A673 (cell line): Measurements from ENCODE around the gene BRSK1. TPM values are rescaled to one million over a fixed set of nuclear protein-coding genes. Genes with fewer than 3 reads are reported as not detected.

Experiments
- BruUV-seq: library from RNA; stranded (reverse); fragments of 400-500 nt; replicated peaks from 2 replicates; lab custom pipeline; 2021; lab: Mats Ljungman, UMichigan
- CTCF ChIA-PET: fragments of 300-600 bp; sonication (Branson Sonifier 250); formaldehyde crosslinking; loops from one replicate; lab custom pipeline; 2022; ENCODE audit warnings: antibody characterized with exemption; lab: Charles Lee
- POLR2A ChIA-PET: fragments of 300-600 bp; sonication (Branson Sonifier 250); formaldehyde crosslinking; loops from one replicate; lab custom pipeline; 2022; ENCODE audit warnings: antibody characterized with exemption; ENCODE audit not compliant: low non-redundant PET; lab: Charles Lee
- DNase-seq: peaks from one replicate; pipeline ENCODE4 v3.0.0-alpha.2; 2015; ENCODE audit warnings: low spot score
- H3K27ac ChIP-seq: fragments of 200-600 bp; sonication (generic); 2 replicates; pipeline ENCODE4 v1.5.1; 2016; ENCODE audit warnings: mixed run types, low read depth, mild to moderate bottlenecking, mixed read lengths, antibody characterized with exemption, low read length; ENCODE audit not compliant: poor library complexity, severe bottlenecking
- H3K27me3 ChIP-seq: fragments of 200-600 bp; sonication (generic); replicated peaks from 2 replicates; pipeline ENCODE4 v1.6.1; 2017; ENCODE audit warnings: mixed run types, low read depth, mild to moderate bottlenecking, mixed read lengths, antibody characterized with exemption, low read length; ENCODE audit not compliant: insufficient read depth, poor library complexity
- H3K36me3 ChIP-seq: fragments of 200-600 bp; sonication (generic); 2 replicates; pipeline ENCODE4 v1.6.1; 2016; ENCODE audit warnings: mixed run types, mild to moderate bottlenecking, mixed read lengths, antibody characterized with exemption, low read length; ENCODE audit not compliant: insufficient read depth, poor library complexity, severe bottlenecking
- H3K4me1 ChIP-seq: fragments of 200-600 bp; sonication (generic); 2 replicates; pipeline ENCODE4 v1.6.1; 2017; ENCODE audit warnings: mixed run types, mild to moderate bottlenecking, mixed read lengths, antibody characterized with exemption, low read length; ENCODE audit not compliant: insufficient read depth, poor library complexity, severe bottlenecking
- H3K4me3 ChIP-seq: fragments of 200-600 bp; sonication (generic); 2 replicates; pipeline ENCODE4 v1.5.1; 2016; ENCODE audit warnings: low read depth, mixed run types, mild to moderate bottlenecking, mixed read lengths, low read length; ENCODE audit not compliant: poor library complexity, severe bottlenecking
- H3K9me3 ChIP-seq: fragments of 200-600 bp; sonication (generic); 2 replicates; pipeline ENCODE4 v1.6.1; 2016; ENCODE audit warnings: mixed run types, low read depth, mild to moderate bottlenecking, mixed read lengths, antibody characterized with exemption, low read length; ENCODE audit not compliant: poor library complexity, severe bottlenecking
- EZH2 ChIP-seq: fragments of 200-600 bp; sonication (generic); IDR thresholded peaks from 2 replicates; pipeline ENCODE4 v1.6.1; 2017; ENCODE audit warnings: borderline replicate concordance, low read depth, mild to moderate bottlenecking, mixed read lengths, antibody characterized with exemption, low read length; ENCODE audit not compliant: poor library complexity, severe bottlenecking
- intact Hi-C: fragments of 100-400 bp; cut with micrococcal nuclease; formaldehyde crosslinking; loops from one replicate; pipeline ENCODE4 v1.10.0; 2022; ENCODE audit not compliant: unreplicated experiment
- total RNA-seq: library from RNA; stranded (reverse); gene quantifications from 2 replicates; pipeline ENCODE4 v1.2.3, GENCODE V29; 2021
- TF ChIP-seq, protein P1 (sequence below): fragments of 300-800, 200-600 bp; sonication (generic); conservative IDR thresholded peaks from 2 replicates; pipeline ENCODE4 v1.5.1; 2017; ENCODE audit warnings: low read depth, mild to moderate bottlenecking, antibody characterized with exemption, low read length, moderate library complexity, mixed read lengths

The BRSK1 gene
- total RNA-seq, 1 experiment from 2014 or later: 30.5 TPM

- no peak for DNase-seq
These were observed 3.7 kb downstream of the BRSK1 start for GRCh38 chr19:55287361-55288079.

GRCh38 chr19:55289117-55289796 lies 5.5 kb downstream of the BRSK1 start:
- no peaks in the 10 kb centered on the region for H3K27me3 ChIP-seq
- ChIA-PET POLR2A (no interaction called here), CTCF (interaction anchor here (0.6 kb wide), 1 partner anchor 133 kb away, joined by 10 read pairs; no protein-coding TSS in a partner anchor)
- BruUV-seq: no TSS peak
- no peak overlapping the region for H3K4me3 ChIP-seq
- no peak overlapping the region for H3K27ac ChIP-seq
- TF ChIP-seq, protein P1, sequence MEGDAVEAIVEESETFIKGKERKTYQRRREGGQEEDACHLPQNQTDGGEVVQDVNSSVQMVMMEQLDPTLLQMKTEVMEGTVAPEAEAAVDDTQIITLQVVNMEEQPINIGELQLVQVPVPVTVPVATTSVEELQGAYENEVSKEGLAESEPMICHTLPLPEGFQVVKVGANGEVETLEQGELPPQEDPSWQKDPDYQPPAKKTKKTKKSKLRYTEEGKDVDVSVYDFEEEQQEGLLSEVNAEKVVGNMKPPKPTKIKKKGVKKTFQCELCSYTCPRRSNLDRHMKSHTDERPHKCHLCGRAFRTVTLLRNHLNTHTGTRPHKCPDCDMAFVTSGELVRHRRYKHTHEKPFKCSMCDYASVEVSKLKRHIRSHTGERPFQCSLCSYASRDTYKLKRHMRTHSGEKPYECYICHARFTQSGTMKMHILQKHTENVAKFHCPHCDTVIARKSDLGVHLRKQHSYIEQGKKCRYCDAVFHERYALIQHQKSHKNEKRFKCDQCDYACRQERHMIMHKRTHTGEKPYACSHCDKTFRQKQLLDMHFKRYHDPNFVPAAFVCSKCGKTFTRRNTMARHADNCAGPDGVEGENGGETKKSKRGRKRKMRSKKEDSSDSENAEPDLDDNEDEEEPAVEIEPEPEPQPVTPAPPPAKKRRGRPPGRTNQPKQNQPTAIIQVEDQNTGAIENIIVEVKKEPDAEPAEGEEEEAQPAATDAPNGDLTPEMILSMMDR: no peak
- no peak for TF ChIP-seq EZH2
- H3K36me3 ChIP-seq: peaks cover 40% of the 10 kb centered on the region
- H3K9me3 ChIP-seq: no peaks in the 10 kb centered on the region
- intact Hi-C loops: no loop called here
- peak; percentile 48 for DNase-seq
- no peaks in the 10 kb centered on the region for H3K4me1 ChIP-seq

More at GRCh38 chr19:55287361-55288079, 3.7 kb downstream of the BRSK1 start:
- intact Hi-C loops: no loop called here
- TF ChIP-seq EZH2: no peak
- TF ChIP-seq, protein P1: no peak
- H3K27ac ChIP-seq: no peak overlapping the region
- no TSS peak for BruUV-seq
- no peaks in the 10 kb centered on the region for H3K4me1 ChIP-seq
- H3K9me3 ChIP-seq: no peaks in the 10 kb centered on the region
- peaks cover 34% of the 10 kb centered on the region for H3K36me3 ChIP-seq
- H3K4me3 ChIP-seq: no peak overlapping the region
- no peaks in the 10 kb centered on the region for H3K27me3 ChIP-seq
- ChIA-PET CTCF (interaction anchor here (0.6 kb wide), 1 partner anchor 137 kb away, joined by 4 read pairs; no protein-coding TSS in a partner anchor), POLR2A (interaction anchor here (0.6 kb wide), 1 partner anchor 13 kb away, joined by 4 read pairs; no protein-coding TSS in a partner anchor)

DNA sequence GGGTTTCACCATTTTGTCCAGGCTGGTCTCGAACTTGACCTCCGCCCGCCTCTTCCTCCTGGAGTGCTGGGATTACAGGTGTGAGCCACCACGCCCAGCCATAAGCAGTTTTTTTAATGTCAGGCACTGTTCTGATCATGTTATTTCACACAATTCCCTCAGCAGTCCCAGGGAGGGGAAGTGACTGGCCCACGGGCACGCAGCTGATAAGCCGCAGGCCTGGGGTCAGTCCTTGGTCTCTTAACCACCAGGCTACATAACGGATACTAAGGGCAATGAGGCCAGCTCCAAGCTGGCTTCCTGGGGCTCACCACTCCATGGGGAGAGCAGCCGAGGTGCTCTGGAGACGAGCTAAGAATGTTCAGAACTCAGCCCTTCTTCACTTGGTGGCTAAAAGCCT lies 13.5 kb downstream of the BRSK1 start:
- Histone ChIP-seq H3K27ac (no peak overlapping the region), H3K4me1 (peaks cover 4% of the 10 kb centered on the region), H3K36me3 (peaks cover 7% of the 10 kb centered on the region), H3K27me3 (no peaks in the 10 kb centered on the region), H3K9me3 (no peaks in the 10 kb centered on the region), H3K4me3 (no peak overlapping the region)
- BruUV-seq: no TSS peak
- CTCF ChIA-PET: no interaction called here
- intact Hi-C loops: no loop called here
- POLR2A ChIA-PET: no interaction called here
- TF ChIP-seq EZH2: no peak
- TF ChIP-seq, protein P1: no peak
- DNase-seq: no peak
